Esophagus muscularis mucosa (tissue), 4 donors: ENCODE measurements around the gene GFRA1.

Experiments used
- EP300 ChIP-seq: sonication (generic); formaldehyde crosslinking; IDR thresholded peaks from one replicate; pipeline ENCODE4 v1.6.1; 2017; ENCODE audit warnings: antibody characterized with exemption
- POLR2AphosphoS5 ChIP-seq, 2 donors: sonication (generic); formaldehyde crosslinking; IDR thresholded peaks; one replicate each; pipeline ENCODE4 v1.6.1; 2017; ENCODE audit warnings: antibody characterized with exemption in 2 of 2
- TF ChIP-seq, protein P1 (sequence below), 3 experiments: fragments of 200-600 bp in 2 of 3; fragments of 450-650 bp in 1 of 3; sonication (generic) in 2 of 3; IDR thresholded peaks; one replicate each; pipeline ENCODE4 v1.5.1; 2017 to 2019; ENCODE audit warnings: antibody characterized with exemption in 3 of 3, mild to moderate bottlenecking in 2 of 3, moderate library complexity in 1 of 3

DNA sequence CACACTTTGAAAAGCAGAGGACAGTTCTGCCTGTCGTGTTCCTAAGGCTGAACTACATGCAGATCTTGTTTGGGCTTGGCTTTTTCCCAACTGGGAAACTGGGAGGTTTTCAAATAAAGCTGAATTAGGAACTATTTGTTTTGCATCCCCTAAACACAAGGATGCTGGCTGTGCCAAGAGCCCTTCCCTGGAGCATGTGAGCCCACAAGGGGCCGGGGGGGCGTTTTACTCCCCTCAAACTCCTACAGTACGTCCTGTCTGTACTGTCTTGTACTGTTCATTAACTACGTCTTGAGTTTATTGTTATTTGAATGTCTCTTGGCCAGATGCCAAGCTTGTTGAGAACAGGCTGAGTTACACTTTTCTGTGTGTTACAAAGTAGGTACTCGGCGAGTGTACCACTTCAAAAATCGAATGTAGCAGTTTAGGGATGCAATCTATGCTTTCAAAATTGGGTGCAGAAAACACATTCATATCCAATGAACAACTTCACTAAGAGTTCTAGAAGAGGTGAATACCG lies 94.9 kb downstream of the GFRA1 start:
- TF ChIP-seq POLR2AphosphoS5 (IDR thresholded peaks at IDR 0.05): no peak
- TF ChIP-seq, protein P1, sequence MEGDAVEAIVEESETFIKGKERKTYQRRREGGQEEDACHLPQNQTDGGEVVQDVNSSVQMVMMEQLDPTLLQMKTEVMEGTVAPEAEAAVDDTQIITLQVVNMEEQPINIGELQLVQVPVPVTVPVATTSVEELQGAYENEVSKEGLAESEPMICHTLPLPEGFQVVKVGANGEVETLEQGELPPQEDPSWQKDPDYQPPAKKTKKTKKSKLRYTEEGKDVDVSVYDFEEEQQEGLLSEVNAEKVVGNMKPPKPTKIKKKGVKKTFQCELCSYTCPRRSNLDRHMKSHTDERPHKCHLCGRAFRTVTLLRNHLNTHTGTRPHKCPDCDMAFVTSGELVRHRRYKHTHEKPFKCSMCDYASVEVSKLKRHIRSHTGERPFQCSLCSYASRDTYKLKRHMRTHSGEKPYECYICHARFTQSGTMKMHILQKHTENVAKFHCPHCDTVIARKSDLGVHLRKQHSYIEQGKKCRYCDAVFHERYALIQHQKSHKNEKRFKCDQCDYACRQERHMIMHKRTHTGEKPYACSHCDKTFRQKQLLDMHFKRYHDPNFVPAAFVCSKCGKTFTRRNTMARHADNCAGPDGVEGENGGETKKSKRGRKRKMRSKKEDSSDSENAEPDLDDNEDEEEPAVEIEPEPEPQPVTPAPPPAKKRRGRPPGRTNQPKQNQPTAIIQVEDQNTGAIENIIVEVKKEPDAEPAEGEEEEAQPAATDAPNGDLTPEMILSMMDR (IDR thresholded peaks at IDR 0.05): no peak
- TF ChIP-seq EP300: no peak
